Measurements from ENCODE around the gene BTBD17.

DNA sequence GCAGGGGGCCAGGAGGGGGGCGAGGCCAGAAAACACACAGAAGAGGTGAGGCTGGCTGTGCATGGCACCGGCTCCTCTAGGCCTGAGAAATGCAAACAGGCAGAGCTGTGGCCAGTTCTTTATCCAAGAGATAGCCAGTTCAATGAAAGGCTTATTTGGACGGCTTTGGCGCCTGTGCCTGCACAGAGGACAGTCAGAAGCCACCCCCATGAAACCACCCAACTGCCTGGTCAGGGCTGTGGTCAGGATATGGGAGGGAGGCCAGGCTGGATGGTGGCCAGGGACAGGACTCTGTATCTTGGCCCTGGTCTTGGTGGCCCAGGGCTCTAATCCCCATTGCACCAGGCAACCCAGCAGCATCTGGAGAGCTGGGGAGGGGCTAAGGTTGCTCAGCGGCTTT, 45.7 kb upstream of the BTBD17 start:
- TF ChIP-seq, protein P1, sequence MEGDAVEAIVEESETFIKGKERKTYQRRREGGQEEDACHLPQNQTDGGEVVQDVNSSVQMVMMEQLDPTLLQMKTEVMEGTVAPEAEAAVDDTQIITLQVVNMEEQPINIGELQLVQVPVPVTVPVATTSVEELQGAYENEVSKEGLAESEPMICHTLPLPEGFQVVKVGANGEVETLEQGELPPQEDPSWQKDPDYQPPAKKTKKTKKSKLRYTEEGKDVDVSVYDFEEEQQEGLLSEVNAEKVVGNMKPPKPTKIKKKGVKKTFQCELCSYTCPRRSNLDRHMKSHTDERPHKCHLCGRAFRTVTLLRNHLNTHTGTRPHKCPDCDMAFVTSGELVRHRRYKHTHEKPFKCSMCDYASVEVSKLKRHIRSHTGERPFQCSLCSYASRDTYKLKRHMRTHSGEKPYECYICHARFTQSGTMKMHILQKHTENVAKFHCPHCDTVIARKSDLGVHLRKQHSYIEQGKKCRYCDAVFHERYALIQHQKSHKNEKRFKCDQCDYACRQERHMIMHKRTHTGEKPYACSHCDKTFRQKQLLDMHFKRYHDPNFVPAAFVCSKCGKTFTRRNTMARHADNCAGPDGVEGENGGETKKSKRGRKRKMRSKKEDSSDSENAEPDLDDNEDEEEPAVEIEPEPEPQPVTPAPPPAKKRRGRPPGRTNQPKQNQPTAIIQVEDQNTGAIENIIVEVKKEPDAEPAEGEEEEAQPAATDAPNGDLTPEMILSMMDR (IDR thresholded peaks at IDR 0.05), result no peak
- no peak for TF ChIP-seq POLR2AphosphoS5 (IDR thresholded peaks at IDR 0.05)
- no peak for TF ChIP-seq POLR2A (IDR thresholded peaks at IDR 0.05)

Data from suprapubic skin (tissue), 4 donors.